ENCODE data around the gene ANTKMT.
"Not testable (repeated sequence)": the region's sequence is repeated elsewhere in the genome, so short reads cannot be mapped to it uniquely, and the experiment has no call there.

Gene ANTKMT

GRCh38 chr16:728131-728889 is 7.4 kb downstream of the ANTKMT start:
- no peak for DNase-seq (ENCODE audit: low spot score)

GRCh38 chr16:728890-729744 is 8.2 kb downstream of the ANTKMT start:
- DNase-seq (ENCODE audit: low spot score): no peak

DNA sequence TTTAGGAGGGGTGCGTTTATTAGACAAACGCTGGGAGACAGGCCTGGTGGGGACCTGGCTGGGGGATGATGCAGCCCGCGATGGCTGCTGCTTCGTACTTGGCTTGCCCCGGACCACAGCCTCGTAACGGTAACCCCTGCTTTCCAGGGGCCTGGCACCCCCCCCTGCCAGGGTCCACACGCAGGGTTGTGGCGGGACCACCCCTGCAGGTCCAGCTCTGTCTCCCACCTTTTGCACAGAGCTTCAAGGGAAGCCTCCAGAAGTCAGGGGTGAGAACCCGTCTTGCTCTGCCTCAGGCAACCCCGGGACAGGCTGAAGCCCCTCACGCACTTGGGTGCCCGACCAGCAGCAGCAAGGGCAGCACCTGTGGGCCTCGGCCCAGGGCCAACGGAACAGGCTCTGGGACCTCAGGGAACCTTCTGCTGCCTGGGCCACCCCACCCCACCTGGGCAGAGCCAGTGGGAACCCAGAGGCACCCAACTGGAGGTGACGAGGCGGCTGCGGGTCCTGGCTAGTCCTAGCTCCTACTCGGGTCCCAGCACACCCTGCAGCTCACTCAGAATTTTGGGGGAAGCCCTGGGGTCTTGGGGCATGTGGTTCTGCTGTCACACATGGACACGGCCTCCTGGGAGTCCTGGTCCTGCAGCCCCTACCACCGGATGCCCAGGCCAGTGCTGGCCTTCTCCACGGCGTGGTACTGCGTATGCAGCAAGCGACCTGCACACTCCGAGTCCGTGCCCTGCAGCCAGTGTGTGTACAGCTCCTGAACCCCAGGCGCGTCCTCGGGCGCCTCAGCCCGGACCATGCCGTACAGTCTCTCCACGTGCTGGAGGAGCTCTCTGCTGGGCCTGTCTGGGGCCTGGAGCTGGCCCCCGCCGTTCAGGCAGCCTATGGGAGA is 9.1 kb downstream of the ANTKMT start:
- DNase-seq (ENCODE audit: low spot score): no peak

DNA sequence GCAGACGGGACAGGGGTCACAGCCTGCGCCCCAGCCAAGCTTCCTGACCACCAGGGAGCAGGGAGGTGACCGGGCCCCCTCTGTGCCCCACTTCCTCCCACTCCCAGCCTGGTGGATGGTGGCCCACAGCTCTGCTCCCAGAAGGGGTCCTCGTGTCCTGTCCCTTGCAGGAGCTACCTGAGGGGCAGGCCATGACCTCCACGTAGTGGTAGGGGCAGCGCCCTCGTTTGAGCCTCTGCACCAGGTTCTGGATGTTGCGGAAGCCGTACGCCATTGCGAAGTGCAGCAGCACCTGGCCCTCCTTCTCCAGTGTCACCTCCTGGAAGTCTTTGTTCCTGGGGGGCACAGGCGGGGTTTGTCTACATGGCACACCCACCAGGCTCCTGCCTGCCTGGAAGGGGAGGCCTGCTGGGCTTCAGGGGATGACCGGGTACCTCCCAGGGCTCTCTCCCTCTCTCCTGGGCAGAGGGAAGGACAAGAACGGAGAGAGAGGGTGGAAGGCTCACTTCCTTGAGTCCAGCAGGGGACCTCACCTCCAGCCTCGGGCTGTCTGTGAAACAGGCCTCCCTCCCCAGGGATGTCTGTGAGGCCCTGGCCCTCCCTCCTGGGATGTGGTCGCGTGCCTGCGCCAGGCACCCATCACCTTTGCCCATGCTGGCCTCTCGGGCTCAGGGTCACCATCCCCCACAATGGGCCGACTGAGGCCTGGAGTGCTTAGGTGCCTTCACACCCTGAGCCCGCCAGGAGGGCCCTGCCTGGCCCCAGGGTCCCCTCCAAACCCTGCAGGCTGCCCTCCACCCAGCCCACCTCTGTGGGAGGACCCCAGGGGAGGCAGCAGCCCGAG is 9.9 kb downstream of the ANTKMT start:
- no peak for DNase-seq (ENCODE audit: low spot score)

GRCh38 chr16:732332-732731 is 11.4 kb downstream of the ANTKMT start:
- no peak for DNase-seq (ENCODE audit: low spot score)

DNA sequence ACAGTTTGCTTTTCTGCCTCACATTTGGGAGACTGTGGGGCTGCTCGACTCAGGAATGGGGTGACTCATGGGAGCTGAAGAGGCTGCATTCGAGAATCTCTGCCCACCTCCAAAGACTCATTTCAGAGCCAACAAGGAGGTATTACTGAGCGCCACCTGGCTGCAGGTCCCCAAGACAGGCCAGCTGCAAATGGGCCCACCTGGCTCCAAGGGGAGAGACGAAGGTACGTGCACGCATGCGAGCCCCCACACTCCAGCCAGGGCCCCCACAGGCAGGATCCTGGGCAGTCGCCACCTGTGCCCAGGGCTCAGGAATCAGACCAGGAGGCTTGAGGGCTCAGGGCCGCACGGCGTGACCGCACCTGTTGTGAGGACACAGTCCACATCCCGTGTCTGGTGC is 12.0 kb downstream of the ANTKMT start:
- no peak for DNase-seq (ENCODE audit: low spot score)

- DNase-seq (ENCODE audit: low spot score): no peak
Measured at GRCh38 chr16:733382-734207, 12.6 kb downstream of the ANTKMT start.

DNA sequence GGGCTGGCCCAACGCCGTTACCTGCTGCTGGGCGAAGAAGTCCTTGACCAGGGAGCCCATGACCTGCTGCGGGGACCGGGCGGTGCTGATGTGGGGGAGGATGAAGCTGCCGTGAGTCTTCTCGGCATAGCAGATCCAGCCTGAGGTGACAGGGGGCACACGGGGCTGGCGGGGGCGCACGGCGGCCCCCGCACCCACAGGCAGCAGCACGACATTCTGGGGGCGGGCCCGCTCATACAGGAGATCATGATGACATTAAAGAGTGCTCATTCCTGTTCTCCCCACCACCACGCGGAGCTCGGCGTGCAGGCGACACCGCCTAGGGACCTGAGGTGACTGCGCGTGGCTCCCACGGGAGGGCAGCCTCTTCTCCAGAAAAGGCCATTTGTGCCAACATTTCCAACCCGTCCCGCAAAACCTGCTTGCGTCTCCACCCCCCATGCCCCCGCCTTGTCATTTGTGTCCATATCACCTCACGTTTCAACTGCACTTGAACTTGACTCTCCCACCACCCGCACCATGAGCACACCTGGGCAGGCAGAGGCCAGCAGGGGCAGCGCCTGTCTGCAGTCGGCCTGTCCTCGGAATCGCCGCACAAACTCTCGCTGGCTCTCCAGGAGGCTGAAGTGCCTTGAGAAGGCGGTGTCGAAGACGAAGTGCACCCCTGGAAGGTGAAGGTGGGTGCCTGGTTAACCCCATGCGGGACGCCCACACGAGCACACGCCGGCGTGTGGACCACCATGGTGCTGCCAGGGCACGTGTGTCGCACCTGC is 13.4 kb downstream of the ANTKMT start:
- DNase-seq (ENCODE audit: low spot score): no peak

GRCh38 chr16:734981-735881 is 14.3 kb downstream of the ANTKMT start:
- no peak for DNase-seq (ENCODE audit: low spot score)

- no peak for DNase-seq (ENCODE audit: low spot score)
Measured at GRCh38 chr16:735982-736453, 15.1 kb downstream of the ANTKMT start.

DNA sequence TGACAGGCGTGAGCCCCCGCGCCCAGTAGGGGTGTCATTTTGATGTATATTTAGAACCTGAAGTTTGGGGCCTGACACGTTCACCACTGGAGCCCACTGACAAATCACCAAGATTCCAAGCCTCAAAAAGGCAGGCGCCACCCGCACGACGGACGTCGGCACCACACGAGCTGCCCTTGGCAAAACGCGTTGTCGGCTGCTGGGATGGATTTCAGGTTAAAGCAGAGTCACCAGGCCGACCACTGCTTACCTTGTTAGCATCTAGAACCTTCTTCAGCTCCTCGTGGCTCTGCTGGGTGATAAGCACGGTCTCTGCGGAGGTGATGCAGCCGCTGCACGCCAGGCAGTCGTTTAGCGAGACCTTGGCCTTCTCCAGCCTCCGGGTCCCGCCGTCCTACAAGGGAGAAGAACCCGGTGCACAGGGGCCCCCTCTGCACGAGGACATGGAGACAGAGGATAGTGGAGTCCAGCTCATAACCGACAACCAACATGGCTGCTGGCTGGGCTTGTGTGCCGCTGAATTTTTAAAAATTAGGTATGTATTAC is 16.1 kb downstream of the ANTKMT start:
- DNase-seq (ENCODE audit: low spot score): no peak

GRCh38 chr16:739560-740458 is 18.9 kb downstream of the ANTKMT start:
- no peak for DNase-seq (ENCODE audit: low spot score)

- no peak for DNase-seq (ENCODE audit: low spot score)
Measured at GRCh38 chr16:740459-740763, 19.5 kb downstream of the ANTKMT start.

- DNase-seq (ENCODE audit: low spot score): peak; percentile 93
Measured at GRCh38 chr16:740764-741505, 20.0 kb downstream of the ANTKMT start, which contains the start of gene CIAO3. Gene CIAO3, minus strand, starts transcription at chr16:740997. Its CDS starts 12 bp downstream, at chr16:740985.

DNA sequence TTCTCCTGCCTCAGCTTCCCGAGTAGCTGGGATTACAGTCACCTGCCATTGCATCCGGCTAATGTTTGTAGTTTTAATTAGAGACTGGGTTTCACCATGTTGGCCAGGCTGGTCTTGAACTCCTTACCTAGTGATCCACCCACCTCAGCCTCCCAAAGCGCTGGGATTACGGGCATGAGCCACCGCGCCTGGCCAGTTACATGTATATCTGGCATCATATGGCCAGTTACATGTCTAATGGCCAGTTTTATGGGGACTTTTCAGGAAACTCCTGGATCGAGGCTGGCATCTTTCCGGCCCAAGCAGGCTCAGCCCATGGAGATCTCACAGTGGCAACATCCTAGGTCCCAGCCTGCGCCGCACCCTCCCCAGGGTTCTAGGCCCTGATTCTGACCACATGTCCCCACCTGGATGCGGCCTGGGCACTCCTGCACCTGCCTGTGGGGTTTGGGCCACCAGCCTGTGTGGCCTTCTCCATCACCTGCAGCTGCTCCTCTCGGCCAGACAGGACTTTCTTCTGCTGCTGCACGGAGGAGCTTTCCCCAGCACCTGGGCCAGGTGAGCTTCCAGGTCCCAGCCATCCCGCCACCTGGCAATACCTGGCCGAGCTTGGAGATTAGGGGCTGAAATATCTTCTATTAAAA is 21.2 kb downstream of the ANTKMT start:
- DNase-seq (ENCODE audit: low spot score): no peak

DNA sequence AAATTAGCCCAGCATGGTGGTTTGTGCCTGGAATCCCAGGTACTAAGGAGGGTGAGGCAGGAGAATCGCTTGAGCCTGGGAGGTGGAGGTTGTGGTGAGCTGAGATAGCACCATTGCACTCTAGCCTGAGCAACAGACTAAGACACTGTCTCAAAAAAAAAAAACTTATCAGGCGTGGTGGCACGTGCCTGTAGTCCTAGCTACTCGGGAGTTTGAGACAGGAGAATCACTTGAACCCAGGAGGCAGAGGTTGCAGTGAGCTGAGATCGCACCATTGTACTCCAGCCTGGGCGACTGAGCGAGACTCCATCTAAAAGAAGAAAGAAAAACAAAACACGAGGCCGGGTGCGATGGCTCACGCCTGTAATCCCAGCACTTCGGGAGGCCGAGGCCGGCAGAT is 21.9 kb downstream of the ANTKMT start:
- not testable (repeated sequence) for DNase-seq (ENCODE audit: low spot score)
